Measurements from ENCODE around the gene COL5A1.
"Not testable (repeated sequence)": the region's sequence is repeated elsewhere in the genome, so short reads cannot be mapped to it uniquely, and the experiment has no call there.

The COL5A1 gene

DNA sequence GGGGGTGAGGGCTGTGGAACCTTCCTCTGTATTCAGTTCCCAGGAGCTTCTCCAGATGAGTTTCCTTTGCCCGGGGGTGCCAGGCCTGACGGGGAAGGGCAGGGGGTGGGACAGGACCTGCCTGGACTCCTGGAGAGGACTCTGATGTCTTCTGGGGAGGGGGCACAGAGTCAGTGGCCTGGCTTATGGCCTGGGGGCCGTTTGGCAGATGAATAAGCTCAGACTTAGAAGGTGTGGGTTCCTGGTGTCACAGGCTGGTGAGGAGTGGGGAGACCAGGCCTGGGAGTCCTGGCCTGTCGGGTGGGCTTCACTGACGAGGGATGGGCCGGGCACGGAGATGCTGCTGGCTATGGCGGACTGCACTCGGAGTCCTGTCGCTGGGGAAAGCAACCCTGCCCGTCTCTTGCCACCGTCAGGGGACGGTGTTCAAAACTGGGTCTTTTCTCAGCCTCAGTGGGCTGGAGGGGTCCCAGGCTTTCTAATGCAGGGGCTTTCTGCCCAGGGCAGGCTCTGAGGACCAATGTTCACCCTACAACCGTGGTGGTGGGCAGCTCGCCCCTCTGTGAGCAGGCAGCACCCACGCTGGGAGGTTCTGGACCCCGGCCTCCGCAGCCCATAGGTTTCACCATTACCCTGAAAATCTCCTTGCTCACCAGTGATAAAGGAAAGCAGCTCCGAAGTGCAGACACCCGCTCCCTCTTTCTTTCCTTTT lies 16.2 kb downstream of the COL5A1 start:
- no peak for DNase-seq (ENCODE audit: low spot score)

DNA sequence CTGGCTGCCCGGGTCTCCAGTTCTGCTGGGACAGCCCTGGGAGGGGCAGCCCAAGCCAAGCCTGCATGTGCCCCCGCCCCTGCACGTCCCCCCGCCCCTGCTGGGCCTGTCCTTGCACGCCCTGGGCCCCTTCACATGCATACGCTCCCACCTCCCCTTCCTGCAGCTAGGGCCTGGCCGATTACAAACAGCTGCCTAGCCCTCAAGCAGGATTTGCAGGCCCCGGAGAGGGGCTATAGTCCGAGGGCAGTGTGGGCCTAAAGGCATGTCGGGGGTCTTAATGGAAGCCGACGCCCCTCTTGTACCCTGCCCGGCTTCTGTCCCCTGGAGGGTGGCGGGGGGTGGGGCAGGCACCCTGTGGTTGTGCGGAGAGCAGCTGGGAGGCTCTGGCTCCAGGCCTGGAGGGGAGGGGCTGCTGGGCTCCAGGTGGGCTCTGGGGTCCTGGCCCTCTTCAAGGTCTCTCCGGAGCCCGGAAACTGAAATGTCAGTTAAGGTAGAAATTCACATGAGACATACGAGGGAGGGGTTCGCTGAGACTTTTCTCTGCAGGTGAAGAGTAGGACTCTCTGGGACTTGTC lies 16.9 kb downstream of the COL5A1 start:
- DNase-seq (ENCODE audit: low spot score) = no peak

DNA sequence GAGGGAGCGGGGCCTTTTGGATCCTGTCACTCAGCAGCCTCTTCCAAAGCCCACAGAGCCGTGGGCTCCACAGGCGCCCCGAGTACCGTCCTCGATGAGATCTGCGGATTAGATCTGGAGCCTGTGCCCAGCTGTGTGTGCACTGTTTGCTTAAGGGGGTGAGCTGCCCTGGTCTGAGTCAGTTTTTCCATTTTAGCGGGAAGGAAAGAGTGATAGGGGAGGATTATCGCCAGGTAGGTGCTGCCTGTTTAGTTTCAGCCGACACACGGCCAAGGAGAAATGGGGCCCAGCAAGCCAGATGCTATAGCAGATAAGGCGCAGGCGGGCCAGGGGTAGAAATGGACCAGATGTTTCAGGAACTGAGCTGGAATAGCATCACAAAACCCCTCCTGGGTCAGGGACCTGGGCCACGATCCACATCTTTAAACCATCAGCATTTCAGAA lies 18.1 kb downstream of the COL5A1 start:
- DNase-seq (ENCODE audit: low spot score) = no peak

DNA sequence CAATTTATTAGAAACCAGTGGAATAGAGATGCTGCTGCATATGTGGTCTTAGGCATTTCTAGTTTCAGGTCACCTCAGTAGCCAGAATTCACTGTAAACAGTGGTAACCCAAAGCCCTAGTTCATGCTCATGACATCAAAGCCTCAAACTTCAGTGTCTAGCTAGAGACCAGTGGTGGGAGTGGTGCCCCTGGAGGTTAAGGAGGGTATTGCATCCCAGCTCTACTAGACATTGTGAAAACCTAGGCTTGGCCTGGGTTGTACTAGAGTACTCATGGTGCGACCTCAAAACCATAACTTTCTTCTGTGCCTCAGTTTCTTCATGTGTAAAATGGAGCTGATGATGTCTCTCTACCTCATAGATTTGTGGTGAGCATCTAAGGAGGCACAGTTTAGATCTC lies 18.8 kb downstream of the COL5A1 start:
- DNase-seq (ENCODE audit: low spot score) = no peak

DNA sequence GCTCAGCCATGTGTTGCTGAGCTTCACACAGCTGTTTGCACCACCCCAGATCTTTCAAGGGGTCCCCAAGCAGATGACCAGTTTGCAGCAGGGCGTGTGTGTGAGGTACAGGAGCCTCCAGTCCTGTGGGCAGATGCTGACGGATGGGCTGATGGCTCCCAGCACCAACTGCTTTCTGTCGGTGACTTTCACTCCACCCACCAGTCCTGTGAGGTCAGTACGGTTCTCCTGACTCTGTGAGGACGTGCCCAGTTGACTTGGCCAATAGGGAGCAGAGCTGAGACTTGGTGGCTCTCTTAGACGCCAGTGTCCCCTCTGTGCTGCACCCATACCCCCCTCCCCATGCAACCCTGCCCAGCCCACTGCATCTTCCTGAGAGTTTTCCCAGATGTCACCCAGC lies 19.7 kb downstream of the COL5A1 start:
- DNase-seq (ENCODE audit: low spot score) = no peak

DNA sequence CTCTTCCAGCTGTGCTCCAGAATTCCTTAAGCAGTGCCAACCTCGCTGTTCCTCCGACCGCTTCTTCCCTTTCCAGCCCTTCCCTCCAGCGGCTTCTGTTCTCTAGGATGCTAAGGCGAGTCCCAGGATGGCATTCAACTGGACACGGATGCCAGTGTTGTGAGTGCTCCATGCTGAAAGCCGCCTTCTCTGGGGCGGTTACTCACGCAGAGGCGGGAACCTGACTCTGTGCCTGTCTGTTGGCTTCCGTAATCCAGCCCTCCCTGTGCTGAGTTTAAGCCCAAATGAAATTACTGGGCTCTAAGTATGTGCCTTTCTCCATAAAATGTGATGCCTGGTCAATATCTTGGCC lies 20.2 kb downstream of the COL5A1 start:
- DNase-seq (ENCODE audit: low spot score) = no peak

DNA sequence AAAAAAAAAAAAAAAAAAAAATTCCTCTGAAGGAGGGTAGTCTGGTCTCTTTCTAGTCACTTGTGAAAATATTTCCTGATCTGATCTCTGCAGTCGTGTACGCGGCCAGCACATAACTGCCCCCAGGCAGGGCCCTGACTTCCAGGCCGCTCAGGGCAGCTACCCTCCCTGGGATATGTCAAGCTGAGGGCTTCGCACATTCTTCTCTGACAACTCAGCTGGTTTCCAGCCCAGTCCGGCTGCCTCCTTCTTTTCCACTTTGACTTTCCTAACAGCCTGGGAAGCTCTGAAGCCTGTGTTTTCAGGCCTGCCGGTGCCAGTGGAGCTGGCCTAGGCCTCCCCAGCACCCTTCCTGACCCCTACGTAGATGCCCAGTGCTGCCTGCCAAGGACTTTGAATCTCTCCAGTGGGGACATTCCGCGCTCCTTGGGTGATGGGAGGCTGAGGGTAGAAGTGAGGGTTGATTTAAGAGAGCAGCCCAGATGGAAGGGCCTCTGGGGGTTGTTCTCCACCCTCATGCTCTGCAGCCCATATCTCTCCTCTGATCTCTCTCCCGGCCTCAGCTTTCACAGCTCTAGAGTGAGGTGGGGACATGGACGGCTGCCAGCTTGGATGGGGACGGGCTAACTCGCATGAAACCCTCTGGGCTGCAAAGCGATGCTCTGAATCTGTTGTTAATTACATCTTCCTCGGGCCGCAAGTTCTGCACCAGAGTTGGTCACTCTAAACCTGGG lies 20.7 kb downstream of the COL5A1 start:
- no peak for DNase-seq (ENCODE audit: low spot score)

DNA sequence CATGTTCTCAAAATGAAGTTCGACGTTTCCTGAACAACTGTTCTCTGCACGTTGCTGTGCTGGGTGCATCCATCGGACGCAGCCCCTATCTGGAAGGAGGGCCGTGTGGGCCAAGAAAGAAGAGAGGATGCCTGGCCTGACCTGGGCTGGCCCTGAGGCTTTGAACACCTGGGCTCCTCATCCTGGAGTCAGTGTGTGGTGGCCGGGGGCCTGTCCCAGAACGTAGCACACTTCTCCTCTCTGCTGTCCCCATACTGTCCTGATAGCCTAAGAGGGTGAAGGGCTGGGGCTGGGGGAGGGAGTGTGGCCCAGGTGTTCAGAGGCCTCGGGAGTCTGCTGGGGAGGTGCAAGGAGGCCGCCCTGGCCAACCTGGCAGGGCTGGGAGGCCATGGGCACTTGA lies 21.5 kb downstream of the COL5A1 start:
- DNase-seq (ENCODE audit: low spot score) = no peak

DNA sequence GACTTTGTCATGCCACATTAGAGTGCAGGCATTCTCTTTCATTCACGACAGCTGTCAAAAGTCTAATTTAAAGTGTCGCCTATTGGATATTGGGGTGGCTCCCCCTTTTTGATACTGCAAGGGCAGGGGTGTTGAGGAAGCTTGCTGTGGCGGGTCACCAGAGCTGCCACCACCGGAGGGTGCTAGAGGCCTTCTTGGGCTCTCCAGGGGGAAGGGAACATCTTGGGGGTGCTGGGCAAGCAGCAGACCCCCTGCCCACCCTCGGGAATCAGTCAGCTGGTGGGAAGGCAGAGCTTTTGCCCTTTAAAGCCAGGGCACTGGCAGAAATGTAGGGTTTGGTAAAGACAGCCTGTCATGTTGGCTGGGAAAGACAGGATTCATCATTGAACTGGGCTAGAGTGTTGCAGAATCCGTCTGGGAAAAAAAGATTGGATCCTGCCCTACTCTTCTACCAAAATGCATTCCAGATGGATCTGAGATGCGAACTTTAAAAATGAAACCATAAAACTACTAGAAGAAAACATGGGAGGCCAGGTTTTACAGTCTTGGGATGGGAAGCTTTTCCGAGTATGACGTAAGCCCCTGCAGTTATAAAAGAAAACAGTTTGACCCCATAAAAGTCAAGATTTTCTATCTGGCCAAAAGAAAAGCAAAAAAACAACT lies 22.3 kb downstream of the COL5A1 start:
- DNase-seq (ENCODE audit: low spot score) = no peak

DNA sequence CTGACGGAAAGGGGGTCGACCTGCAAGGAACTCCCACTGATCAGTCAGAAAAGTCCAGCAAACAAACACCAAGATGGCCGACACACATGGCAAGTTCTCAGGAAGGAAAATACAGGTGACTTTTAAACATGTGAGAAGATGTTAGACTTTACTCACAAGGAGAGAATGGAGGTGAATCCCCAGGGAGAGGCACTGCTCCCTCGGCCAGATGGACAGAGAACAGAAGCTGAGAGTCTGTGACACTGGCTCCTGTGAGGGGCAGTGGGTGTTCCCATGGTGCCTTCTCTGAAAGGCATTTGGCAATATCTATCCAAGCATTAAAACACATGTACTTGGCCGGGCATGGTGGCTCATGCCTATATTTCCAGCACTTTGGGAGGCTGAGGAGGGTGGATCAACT lies 22.8 kb downstream of the COL5A1 start:
- no peak for DNase-seq (ENCODE audit: low spot score)

DNA sequence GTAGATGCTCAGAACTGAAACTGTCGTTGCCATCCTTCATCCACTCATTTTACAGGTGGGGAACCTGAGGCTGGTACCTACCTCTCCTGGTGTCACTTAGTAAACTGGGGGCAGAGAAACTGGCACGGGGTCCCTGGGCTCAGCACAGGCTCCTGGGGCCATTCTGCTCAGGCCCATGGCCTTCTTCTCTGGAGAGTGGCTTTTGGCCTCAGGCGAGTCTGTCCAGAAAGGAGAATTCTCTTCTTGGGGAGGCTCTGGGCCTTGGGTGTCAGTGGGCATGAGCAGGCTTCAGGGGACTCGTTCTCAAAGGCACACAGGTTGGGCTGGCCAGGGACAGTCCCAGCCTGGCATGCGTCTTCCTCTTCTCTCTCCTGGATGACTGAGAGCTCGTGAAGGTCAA lies 24.6 kb downstream of the COL5A1 start:
- no peak for DNase-seq (ENCODE audit: low spot score)

DNA sequence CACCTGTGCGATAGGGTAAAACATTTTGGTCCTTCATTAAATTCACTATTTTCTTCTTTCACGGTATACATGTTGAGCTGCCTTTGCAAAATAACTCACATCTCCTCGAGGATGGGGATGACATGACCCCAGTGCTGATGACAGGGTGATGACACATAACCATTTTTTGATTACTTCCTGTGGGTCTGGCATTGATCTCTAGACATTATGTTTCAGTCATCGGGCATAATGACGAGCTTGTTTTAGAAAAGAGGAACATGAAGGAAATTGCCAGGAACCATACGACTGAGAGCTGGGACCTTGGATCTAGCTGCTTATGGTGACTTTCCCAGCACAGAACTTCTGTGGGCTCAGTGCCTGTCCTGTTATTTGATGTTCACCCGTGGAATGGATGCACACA lies 25.2 kb downstream of the COL5A1 start:
- DNase-seq (ENCODE audit: low spot score) = no peak

DNA sequence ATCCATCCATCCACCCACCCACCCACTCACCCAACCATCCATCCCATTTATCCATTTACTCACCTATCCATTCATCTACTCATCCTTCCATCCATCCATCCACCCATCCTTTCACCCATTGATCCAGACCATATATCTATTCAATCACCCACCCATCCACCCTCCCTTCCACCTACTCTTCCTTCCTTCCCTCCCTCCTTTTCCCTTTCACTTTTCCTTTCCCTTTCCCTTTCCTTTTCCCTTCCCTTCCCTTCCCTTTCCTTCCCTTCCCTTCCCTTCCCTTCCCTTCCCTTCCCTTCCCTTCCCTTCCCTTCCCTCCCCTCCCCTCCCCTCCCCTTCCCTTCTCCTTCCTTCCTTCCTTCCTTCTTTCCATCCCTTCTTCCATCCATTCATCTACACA lies 27.4 kb downstream of the COL5A1 start:
- DNase-seq (ENCODE audit: low spot score) = not testable (repeated sequence)

DNA sequence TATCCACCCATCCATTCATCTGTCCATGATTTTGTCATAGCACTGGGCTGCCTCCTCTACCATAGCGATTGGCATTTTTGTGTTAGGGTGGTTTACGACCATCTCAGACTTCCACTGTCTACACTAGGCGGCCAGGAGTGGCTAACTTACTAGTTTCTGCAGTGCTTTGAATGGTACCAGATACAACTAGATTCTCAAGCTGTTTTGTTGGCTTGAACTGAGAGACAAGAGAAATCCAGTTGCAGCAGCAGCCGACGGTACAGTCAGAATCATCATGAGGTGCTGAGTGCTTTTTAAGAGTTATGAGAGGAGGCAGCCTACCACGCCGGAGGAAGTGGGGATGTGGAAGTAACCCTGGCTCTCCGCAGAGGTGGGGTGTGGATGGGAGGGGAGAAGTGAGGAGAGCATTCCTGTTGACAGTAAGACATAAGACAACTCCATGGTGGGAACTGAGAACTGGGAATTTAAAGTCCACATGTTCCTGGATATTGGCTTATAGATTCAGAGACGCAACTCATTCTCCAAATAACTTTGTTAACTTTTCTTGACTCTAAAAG lies 27.9 kb downstream of the COL5A1 start:
- DNase-seq (ENCODE audit: low spot score) = no peak

DNA sequence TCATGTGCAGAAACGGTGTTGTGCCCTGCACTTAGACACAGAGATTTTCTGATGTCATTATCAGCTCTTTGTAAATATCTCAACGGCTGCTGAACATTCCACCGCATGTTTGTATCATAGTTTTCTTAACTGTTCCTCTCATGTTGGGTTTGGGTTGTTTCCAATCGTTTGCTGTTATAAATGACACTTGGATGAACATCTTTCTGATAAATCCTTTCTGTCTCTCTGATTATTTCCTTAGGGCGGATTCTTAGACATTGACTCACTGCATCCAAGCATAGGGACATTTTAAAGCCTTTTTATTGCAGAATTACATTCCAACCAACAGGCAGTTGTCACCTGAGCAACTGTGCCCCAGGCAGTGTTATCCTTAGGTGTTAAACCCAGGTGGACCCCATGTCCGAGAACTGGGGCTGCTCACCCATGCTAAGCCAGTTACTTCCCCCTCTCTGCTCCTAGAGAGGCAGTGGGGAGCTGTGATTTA lies 28.5 kb downstream of the COL5A1 start:
- no peak for DNase-seq (ENCODE audit: low spot score)

DNA sequence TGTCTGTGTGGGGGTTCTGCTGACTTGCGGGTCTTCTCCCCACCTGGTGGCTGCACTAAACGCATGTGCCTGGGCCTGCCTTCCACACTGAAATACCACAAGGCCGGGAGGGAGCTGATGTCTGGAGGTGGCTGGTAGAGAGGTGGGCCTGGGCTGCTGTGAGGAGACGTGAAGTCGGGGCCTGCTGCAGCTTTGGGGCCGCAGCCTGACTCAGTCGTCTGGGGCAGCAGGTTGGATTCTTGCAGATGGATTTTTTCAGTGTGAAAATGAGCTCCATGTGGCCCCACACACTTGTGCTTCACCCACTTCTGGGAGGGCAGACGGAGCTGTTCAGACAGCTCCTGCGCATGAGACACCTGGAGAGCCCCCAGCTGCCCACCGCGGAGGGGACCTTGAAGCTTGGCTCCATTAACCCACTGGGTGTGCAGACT lies 29.3 kb downstream of the COL5A1 start:
- DNase-seq (ENCODE audit: low spot score) = no peak

DNA sequence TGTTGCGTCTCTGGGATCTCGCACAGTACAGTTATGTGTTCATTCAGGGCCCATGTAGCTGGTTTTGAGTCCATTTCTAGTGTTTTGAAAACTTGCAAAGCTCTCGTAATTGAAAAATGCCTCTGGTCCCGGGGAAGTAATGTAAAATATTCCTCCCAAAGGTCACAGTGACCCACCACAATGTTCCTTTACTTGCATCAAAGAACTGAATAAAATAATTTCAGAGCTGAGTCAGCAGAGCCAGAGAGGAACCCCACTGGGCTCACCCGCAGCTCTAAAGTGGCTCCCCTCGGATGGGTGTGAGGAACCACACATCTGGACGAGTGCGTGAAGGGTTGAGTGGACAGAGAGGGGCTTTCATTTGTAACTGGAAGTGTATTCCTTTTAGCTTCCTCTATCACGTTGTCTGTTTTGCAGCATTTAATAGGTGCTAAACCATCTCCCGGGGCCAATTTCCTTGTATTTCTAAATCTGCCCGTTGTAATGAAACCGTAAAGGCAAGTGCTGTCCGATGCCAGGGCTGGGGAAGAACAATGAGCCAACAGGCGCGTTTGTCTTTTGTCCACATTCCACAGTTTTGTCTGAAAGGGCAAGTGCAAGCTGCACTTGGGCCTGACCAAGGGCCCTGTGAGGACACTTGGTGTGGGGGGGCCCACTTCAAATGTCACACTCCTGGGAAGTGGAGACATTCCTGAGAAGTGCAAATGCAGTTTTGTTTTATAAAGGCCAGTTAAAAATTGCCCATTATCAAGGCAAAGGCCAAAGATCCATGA lies 29.9 kb downstream of the COL5A1 start:
- DNase-seq (ENCODE audit: low spot score) = no peak

DNA sequence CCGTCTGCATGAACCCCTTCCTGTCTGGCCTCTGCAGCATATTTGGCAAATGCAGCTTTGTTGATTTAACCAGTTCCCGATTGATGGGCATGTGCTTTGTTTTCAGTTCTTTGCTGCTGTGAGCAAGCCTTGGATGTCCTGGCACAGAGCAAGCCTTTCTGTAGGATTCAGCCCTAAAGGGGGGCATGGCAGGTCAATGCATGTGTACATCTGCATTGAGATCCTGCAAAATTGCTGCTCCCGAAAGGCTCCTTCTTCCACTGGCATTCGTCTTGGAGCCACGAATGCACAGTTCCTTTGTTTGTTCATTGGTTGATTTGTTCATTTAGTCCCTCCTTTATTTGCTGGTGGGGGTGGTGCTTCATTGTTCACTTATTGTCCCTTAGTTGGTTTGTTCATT lies 34.8 kb downstream of the COL5A1 start:
- no peak for DNase-seq (ENCODE audit: low spot score)

DNA sequence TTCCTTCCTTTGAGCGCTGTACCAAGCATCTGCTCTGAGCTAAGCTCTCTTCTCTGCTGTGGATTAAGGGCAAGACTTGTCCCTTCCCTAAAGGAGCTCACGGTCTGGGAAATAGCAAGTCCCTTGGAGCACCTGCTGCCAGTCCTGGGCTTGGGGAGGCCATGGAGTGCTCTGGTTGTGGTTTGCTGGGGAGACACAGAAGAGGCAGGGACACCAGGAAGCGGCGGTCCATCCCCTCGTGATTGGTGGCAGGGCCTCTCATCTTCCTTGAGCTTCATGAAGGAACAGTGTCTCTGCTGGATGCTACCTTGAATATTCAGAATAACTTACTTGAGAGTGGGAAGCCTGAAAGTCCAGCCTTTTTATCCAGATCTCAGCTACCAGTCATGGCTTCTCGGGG lies 35.3 kb downstream of the COL5A1 start:
- no peak for DNase-seq (ENCODE audit: low spot score)

DNA sequence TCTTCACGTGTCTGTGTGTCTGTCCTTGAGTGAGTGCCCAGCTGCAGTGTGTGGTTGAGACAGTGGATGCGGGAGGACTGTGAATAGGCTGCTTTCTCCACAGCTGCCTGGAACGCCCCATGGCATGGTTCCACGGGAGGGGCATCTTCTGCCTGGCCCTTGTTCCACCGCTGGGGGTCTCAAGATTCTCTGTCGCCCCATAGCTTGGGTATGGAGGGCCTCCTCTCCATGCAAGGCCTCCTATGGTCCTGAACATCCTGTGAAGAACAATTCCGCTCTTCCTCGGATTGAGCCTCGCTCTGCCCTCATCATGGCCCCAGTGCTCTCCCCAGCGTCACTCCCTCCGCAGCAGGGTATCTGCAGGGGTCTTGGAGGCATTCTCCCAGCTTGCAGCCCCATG lies 36.1 kb downstream of the COL5A1 start:
- no peak for DNase-seq (ENCODE audit: low spot score)

DNA sequence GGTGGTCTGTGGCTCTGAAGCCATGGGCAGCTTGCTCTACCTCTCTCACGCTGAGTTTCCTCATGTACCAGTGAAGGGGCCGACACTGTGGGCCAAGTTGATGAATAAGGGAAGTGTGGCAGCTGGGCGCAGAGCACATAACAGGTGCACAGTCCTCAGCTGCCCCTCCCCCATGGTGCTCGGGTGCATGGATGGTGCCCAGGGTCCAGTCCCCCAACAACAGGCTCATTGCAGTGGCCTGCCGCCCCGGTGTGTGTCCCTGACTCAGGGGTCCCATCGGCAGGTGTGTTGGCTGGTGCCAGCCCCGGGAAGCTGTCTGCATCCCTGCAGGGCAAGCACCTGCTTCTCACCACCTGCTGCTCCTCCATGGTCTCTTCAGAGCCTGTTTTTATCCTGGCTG lies 36.6 kb downstream of the COL5A1 start:
- no peak for DNase-seq (ENCODE audit: low spot score)

All from D341Med (cell line).